Measurements from ENCODE around the gene EDN1.

Gene EDN1

GRCh38 chr6:12270551-12271230, 19.5 kb upstream of the EDN1 start:
- DNase-seq (ENCODE audit: low read depth) = no peak

- no peak for DNase-seq (ENCODE audit: low read depth)
Measured at GRCh38 chr6:12271594-12271993, 18.6 kb upstream of the EDN1 start.

GRCh38 chr6:12271997-12272396, 18.2 kb upstream of the EDN1 start:
- no peak for DNase-seq (ENCODE audit: low read depth)

GRCh38 chr6:12275107-12275506, 15.1 kb upstream of the EDN1 start:
- no peak for DNase-seq (ENCODE audit: low read depth)

DNA sequence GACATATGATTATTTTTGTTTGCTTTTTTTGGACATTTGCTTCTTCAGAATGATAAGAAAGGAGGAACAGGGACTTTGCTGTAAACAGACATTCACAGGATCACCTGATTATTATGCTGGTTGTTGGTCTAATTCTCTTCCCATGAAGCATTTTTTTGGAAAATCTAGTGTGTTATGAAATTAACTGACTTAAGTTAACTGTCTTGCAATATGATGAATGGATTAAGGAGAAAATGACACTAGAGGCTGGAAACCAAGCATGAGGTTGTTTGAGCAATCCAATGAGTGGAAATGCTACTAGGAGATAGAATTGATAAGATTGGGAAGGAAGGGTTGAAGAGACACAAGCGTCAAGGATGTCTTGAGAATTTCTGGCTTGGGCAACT, 13.2 kb upstream of the EDN1 start:
- no peak for DNase-seq (ENCODE audit: low read depth)

- no peak for DNase-seq (ENCODE audit: low read depth)
Measured at GRCh38 chr6:12277386-12277785, 12.8 kb upstream of the EDN1 start.

DNA sequence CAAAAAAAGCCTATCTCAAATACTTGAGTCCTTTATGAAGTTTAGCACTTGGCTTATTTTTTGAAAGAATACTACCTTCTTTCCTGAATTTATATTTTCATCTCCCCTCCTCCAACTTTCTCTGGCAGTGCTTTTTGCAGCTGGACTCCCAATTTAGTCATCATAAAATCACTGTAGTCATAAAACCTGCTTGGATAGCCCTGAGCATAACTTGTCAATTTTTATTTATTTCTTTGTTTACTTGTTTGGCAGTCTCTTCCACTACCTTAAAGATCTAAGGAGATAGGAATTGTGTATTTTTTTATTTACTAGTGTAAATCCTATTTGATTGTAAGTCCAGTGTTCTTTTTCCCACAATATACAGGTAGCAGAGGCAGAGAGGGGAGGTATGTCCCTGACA, 11.2 kb upstream of the EDN1 start:
- no peak for DNase-seq (ENCODE audit: low read depth)

DNA sequence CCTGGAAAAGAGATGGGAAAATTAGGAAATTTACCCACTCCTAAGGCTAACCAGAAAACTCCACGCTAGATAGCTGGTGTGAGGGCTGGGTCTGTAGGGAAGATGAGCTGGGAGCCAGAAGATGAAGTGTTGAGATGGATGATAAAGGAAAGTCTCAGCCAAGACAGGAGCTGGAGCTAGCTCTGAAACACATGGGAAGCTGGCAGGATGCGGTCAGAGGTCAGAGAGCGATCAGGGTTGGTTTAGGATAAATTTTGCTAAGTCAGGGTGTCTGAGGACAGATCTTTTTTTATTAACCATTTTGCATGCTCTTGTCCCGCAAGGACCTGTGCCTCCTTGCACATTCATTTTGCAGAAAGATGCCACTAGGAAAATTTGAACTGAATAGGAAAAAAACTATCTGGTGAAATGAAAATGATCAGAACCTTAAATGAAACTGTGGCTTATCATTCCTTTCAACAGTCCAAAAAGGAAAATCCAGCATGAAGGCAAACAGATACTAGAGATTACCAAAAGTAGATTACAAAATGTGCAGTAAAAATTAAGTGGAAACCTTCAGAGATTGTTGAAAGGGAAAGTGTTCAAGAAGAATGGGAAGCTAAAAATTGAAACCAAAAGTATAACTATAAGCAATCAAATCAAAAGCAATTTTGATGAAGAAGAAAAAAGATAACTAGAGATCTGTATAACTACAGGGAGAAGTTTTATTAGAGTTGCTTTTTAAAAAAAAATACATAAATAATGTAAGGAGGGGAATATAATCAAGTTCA, 10.7 kb upstream of the EDN1 start:
- DNase-seq (ENCODE audit: low read depth) = no peak

DNA sequence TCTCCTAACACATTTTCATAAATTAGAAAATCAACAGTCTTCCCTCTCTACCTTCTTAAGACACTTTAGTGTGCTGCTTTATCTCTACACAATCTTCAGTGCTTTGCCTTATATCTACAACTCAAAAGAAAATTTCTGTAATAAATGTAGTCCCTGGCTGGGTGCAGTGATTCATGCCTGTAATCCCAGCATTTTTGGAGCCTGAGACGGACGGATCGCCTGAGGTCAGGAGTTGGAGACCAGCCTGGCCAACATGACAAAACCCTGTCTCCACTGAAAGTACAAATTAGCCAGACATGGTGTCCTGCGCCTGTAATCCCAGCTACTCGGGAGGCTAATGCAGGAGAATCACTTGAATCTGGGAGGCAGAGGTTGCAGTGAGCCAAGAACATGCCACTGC, 9.7 kb upstream of the EDN1 start:
- DNase-seq (ENCODE audit: low read depth) = no peak

DNA sequence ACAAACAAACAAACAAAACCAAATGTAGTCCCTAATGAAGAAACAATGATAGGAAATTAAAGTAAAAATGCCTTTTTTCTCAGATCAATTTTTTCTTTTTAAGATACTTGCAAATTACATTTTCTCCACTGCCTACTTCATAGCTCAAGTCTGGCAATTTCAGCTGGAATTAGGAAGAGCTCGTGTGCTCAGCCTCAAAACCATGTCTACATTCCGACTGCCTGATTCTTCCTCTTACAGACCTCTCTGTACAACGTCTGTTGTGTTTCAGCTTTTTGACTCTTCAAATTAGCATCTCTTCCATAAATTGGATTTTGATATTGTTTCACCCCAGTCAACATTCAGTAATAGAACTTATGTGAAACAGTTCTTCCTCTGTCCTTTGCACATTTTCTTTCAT, 9.3 kb upstream of the EDN1 start:
- no peak for DNase-seq (ENCODE audit: low read depth)

- no peak for DNase-seq (ENCODE audit: low read depth)
Measured at GRCh38 chr6:12283904-12284303, 6.3 kb upstream of the EDN1 start.

GRCh38 chr6:12286373-12287110, 3.6 kb upstream of the EDN1 start:
- DNase-seq (ENCODE audit: low read depth) = no peak

DNA sequence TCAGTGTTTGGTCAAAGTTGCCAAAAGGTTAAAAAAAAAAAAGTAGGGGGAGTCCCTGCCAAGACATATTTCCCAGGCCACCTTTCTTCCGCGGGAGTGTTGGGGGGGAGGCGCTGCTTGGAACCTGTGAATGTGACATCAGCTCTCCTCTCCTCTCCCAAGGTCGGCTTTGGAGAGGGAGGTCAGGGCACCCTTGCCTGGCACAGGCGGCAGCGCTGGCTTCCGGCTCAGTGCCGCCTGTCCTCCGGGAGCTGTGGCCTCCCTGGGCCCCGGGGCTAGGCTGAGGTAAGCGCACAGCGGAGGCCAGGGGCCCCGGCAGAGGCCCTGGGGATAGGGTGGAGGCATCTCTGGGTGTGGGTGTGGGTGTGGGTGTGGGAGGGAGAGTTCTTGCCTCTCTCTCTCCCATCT, 1.9 kb upstream of the EDN1 start:
- no peak for DNase-seq (ENCODE audit: low read depth)

- no peak for DNase-seq (ENCODE audit: low read depth)
Measured at GRCh38 chr6:12288914-12289313, 1.2 kb upstream of the EDN1 start.

- DNase-seq (ENCODE audit: low read depth) = no peak
Measured at GRCh38 chr6:12289365-12289919, 719 bp upstream of the EDN1 start.

- no peak for DNase-seq (ENCODE audit: low read depth)
Measured at GRCh38 chr6:12291071-12291838, 1.1 kb downstream of the EDN1 start.

DNA sequence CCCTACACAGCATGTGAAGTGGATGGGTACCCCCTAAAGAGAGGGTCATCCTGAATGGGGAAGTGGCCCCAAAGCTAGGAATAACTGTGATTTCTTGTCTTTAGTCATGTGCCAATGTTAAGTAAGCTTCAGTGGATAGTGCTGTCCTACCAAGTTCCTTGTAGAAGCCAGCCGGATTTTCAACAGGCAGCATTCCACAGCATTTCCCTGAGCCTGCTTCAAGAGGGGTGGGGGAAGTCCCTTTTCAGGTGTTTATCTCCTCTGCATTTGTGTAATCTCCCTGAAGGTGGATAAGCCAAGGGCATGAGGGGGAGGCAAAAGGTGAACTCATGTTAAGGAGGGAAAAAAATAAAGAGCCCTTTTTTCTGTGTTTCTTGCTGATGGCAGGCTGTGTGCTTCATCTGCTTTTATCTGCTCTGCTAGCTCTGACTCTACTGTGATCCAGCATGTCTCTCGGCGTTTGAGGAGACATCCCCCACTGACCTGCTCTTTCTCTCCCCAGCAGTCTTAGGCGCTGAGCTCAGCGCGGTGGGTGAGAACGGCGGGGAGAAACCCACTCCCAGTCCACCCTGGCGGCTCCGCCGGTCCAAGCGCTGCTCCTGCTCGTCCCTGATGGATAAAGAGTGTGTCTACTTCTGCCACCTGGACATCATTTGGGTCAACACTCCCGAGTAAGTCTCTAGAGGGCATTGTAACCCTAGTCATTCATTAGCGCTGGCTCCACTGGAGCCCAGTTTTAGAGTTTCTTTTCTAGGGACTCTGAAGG, 1.9 kb downstream of the EDN1 start:
- no peak for DNase-seq (ENCODE audit: low read depth)

GRCh38 chr6:12293235-12293930, 3.2 kb downstream of the EDN1 start:
- DNase-seq (ENCODE audit: low read depth) = no peak

DNA sequence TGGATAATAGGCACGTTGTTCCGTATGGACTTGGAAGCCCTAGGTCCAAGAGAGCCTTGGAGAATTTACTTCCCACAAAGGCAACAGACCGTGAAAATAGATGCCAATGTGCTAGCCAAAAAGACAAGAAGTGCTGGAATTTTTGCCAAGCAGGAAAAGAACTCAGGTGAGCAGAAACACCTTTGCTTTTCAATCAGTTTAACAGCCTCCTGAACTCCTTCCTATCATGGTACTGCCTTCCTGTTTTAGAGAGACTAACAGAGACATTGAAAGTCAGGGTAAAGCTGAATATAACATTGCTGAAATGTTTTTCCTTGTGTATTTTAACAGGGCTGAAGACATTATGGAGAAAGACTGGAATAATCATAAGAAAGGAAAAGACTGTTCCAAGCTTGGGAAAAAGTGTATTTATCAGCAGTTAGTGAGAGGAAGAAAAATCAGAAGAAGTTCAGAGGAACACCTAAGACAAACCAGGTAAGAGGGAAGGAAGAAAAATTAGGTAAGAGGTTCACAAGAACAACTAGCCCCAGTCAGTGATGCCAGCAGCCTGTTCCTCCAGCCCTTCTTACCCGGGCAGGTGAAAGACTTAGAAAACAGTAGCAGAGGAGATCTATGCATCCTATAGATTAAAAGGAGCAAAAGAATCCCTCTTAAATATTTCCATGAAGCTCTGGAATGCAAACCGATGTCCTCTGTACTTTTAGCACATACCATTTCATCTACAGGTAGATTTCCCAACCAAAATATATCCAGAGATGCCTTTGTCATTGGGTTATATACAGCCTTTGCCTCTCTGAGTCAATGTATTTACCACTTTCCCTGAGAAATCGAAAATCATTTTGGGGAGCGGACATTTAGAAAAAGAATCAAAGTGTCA, 4.0 kb downstream of the EDN1 start:
- DNase-seq (ENCODE audit: low read depth) = no peak

Measured in stimulated activated CD8-positive, alpha-beta memory T cell treated with anti-CD3 and anti-CD28 coated beads, Interleukin-4, amount 100 ng/mL, for 24 hours (primary cell).